MM.1S (cell line): ENCODE data around the gene PRDM10.

Source experiments
- CTCF ChIP-seq: fragments of 300-600 bp; sonication (generic); IDR thresholded peaks from 2 replicates; pipeline ENCODE4 v1.5.1; 2016; ENCODE audit warnings: antibody characterized with exemption, low read length, mixed read lengths
- EZH2 ChIP-seq: fragments of 300-600 bp; sonication (generic); optimal IDR thresholded peaks from 2 replicates; pipeline ENCODE3; 2017; ENCODE audit warnings: low read depth, mild to moderate bottlenecking, antibody characterized with exemption, low read length, mixed read lengths
- EZH2phosphoT487 ChIP-seq: fragments of 300-600 bp; sonication (generic); IDR thresholded peaks from 2 replicates; pipeline ENCODE4 v1.6.1; 2018; ENCODE audit warnings: antibody characterized with exemption, low read length

GRCh38 chr11:129996113-129996870 lies 6.3 kb downstream of the PRDM10 start:
- TF ChIP-seq CTCF (no peak), EZH2 (no peak), EZH2phosphoT487 (no peak)
